WTC11 (cell line): ENCODE data around the gene RNF11. TPM values are rescaled to one million over a fixed set of nuclear protein-coding genes. Genes with fewer than 3 reads are reported as not detected.

Source experiments
- ATAC-seq: fragments of 200-7000 bp; cut with Tn5 transposase; 2 replicates; pipeline ENCODE4 v1.10.0; 2021; ENCODE audit warnings: mild to moderate bottlenecking, moderate library complexity
- CTCF ChIA-PET: fragments of 300-600 bp; sonication (Branson Sonifier 250); formaldehyde crosslinking; loops from one replicate; lab custom pipeline; 2021; ENCODE audit warnings: antibody characterized with exemption; lab: Charles Lee
- POLR2A ChIA-PET: fragments of 350-600 bp; sonication (Branson Sonifier 250); formaldehyde crosslinking; loops from one replicate; lab custom pipeline; 2021; ENCODE audit warnings: antibody characterized with exemption; lab: Charles Lee
- DNase-seq: peaks from one replicate; pipeline ENCODE4 v3.0.0; 2021; ENCODE audit warnings: low spot score
- H3K27ac Mint-ChIP-seq: 2 replicates; pipeline ENCODE4 v1.8.0; 2021; ENCODE audit warnings: mixed read lengths
- H3K27me3 Mint-ChIP-seq: 2 replicates; pipeline ENCODE4 v1.8.0; 2021; ENCODE audit warnings: low read depth, mild to moderate bottlenecking, moderate library complexity, mixed read lengths
- H3K36me3 Mint-ChIP-seq: 2 replicates; pipeline ENCODE4 v1.8.0; 2021; ENCODE audit warnings: mixed read lengths
- H3K4me1 Mint-ChIP-seq: 2 replicates; pipeline ENCODE4 v1.8.0; 2022; ENCODE audit warnings: mixed read lengths
- H3K4me3 Mint-ChIP-seq: 2 replicates; pipeline ENCODE4 v1.8.0; 2021; ENCODE audit warnings: mild to moderate bottlenecking, moderate library complexity, mixed read lengths
- H3K9me3 Mint-ChIP-seq: 2 replicates; pipeline ENCODE4 v1.8.0; 2021; ENCODE audit warnings: mixed read lengths
- EMX1 ChIP-seq: fragments of 250-450 bp; sonication (Bioruptor Pico); IDR thresholded peaks from 2 replicates; pipeline ENCODE4 v1.8.0; 2021; ENCODE audit warnings: mild to moderate bottlenecking
- GTF2I ChIP-seq: fragments of 250-450 bp; sonication (Bioruptor Pico); conservative IDR thresholded peaks from 2 replicates; pipeline ENCODE4 v1.4.0; 2021; ENCODE audit warnings: mild to moderate bottlenecking
- HMGA2 ChIP-seq: fragments of 250-450 bp; sonication (Bioruptor Pico); IDR thresholded peaks from 2 replicates; pipeline ENCODE4 v1.4.0; 2021; ENCODE audit warnings: mild to moderate bottlenecking, moderate library complexity
- KAT7 ChIP-seq: sonication (generic); formaldehyde crosslinking; IDR thresholded peaks from 2 replicates; pipeline ENCODE4 v1.8.1; 2023; ENCODE audit warnings: missing genetic modification reagents, mild to moderate bottlenecking, borderline replicate concordance
- MYBL2 ChIP-seq: sonication (generic); formaldehyde crosslinking; IDR thresholded peaks from 2 replicates; pipeline ENCODE4 v1.8.1; 2023; ENCODE audit warnings: mild to moderate bottlenecking, moderate library complexity, missing genetic modification reagents
- NFATC4 ChIP-seq: fragments of 250-450 bp; sonication (Bioruptor Pico); IDR thresholded peaks from 2 replicates; pipeline ENCODE4 v1.9.0; 2021; ENCODE audit warnings: mild to moderate bottlenecking
- NFYB ChIP-seq: sonication (generic); formaldehyde crosslinking; conservative IDR thresholded peaks from 2 replicates; pipeline ENCODE4 v1.8.0; 2022; ENCODE audit warnings: low read depth, missing genetic modification reagents
- RELA ChIP-seq: sonication (generic); formaldehyde crosslinking; IDR thresholded peaks from 2 replicates; pipeline ENCODE4 v1.8.1; 2022; ENCODE audit warnings: missing genetic modification reagents, mild to moderate bottlenecking, borderline replicate concordance
- TEAD4 ChIP-seq: sonication (generic); formaldehyde crosslinking; IDR thresholded peaks from 2 replicates; pipeline ENCODE4 v1.8.0; 2022; ENCODE audit warnings: mild to moderate bottlenecking, missing genetic modification reagents
- ZBTB21 ChIP-seq: sonication (generic); formaldehyde crosslinking; IDR thresholded peaks from 2 replicates; pipeline ENCODE4 v1.8.1; 2023; ENCODE audit warnings: mild to moderate bottlenecking, missing genetic modification reagents, borderline replicate concordance
- ZNF232 ChIP-seq: sonication (generic); formaldehyde crosslinking; IDR thresholded peaks from 2 replicates; pipeline ENCODE4 v1.8.0; 2022; ENCODE audit warnings: mild to moderate bottlenecking, missing genetic modification reagents
- total RNA-seq: library from RNA; stranded (reverse); gene quantifications from 3 replicates; pipeline ENCODE4 v1.2.3, GENCODE V29; 2021
- TF ChIP-seq, protein P1 (sequence below): sonication (generic); formaldehyde crosslinking; IDR thresholded peaks from 2 replicates; pipeline ENCODE4 v1.8.0; 2022; ENCODE audit warnings: mild to moderate bottlenecking, missing genetic modification reagents
- TF ChIP-seq, protein P2 (sequence below): sonication (generic); formaldehyde crosslinking; IDR thresholded peaks from 2 replicates; pipeline ENCODE4 v1.8.0; 2023; ENCODE audit warnings: mild to moderate bottlenecking, missing genetic modification reagents
- TF ChIP-seq, protein P3 (sequence below): sonication (generic); formaldehyde crosslinking; conservative IDR thresholded peaks from 2 replicates; pipeline ENCODE4 v1.8.1; 2023; ENCODE audit warnings: mild to moderate bottlenecking, low read depth, missing genetic modification reagents, moderate library complexity
- TF ChIP-seq, protein P4 (sequence below): fragments of 200-600 bp; IDR thresholded peaks from 2 replicates; pipeline ENCODE4 v1.8.0; 2022; ENCODE audit warnings: antibody characterized with exemption
- TF ChIP-seq, protein P5 (sequence below): sonication (generic); formaldehyde crosslinking; conservative IDR thresholded peaks from 2 replicates; pipeline ENCODE4 v1.8.1; 2022; ENCODE audit warnings: mild to moderate bottlenecking, missing genetic modification reagents
- TF ChIP-seq, protein P6 (sequence below): sonication (generic); formaldehyde crosslinking; IDR thresholded peaks from 2 replicates; pipeline ENCODE4 v1.8.0; 2022; ENCODE audit warnings: mild to moderate bottlenecking, missing genetic modification reagents
- TF ChIP-seq, protein P7 (sequence below): sonication (generic); formaldehyde crosslinking; IDR thresholded peaks from 2 replicates; pipeline ENCODE4 v1.8.1; 2022; ENCODE audit warnings: low read depth, missing genetic modification reagents, borderline replicate concordance

The RNF11 gene
- total RNA-seq, 1 experiment from 2014 or later = 46.1 TPM

DNA sequence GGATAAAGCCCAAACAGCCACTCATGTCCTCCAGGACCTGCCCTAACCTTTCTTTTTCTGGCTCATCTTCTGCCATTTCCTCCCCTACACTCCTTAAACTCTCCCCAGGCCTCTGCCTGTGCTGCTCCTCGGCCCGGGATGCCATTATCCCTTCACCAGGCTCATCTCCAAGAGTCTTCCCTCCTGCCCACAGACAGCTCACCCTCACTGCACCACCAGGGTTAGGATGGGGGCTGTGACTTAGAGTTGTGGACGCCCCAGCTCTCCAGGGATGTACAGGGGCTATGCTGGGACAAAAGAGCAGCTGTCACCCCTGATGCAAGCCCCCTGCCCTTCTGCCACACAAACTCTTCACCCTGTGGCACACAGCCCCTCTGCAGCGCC lies 62.2 kb downstream of the RNF11 start:
- H3K27me3 Mint-ChIP-seq = peaks cover 13% of the 10 kb centered on the region
- H3K27ac Mint-ChIP-seq = no peak overlapping the region
- peaks cover 9% of the 10 kb centered on the region; the same call in 1 of the 2 replicates for H3K9me3 Mint-ChIP-seq
- TF ChIP-seq ZBTB21 (CRISPR knock-in tag) = no peak
- TF ChIP-seq, protein P1, sequence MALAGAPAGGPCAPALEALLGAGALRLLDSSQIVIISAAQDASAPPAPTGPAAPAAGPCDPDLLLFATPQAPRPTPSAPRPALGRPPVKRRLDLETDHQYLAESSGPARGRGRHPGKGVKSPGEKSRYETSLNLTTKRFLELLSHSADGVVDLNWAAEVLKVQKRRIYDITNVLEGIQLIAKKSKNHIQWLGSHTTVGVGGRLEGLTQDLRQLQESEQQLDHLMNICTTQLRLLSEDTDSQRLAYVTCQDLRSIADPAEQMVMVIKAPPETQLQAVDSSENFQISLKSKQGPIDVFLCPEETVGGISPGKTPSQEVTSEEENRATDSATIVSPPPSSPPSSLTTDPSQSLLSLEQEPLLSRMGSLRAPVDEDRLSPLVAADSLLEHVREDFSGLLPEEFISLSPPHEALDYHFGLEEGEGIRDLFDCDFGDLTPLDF (CRISPR knock-in tag) = no peak
- ChIA-PET CTCF (no interaction called here), POLR2A (no interaction called here)
- H3K4me1 Mint-ChIP-seq = peaks cover 13% of the 10 kb centered on the region
- no peak for ATAC-seq
- H3K36me3 Mint-ChIP-seq = 0 out of 2 replicates have a peak, but pooled peaks cover 2% of the 10 kb centered on the region
- H3K4me3 Mint-ChIP-seq = no peak overlapping the region
- no peak for DNase-seq

DNA sequence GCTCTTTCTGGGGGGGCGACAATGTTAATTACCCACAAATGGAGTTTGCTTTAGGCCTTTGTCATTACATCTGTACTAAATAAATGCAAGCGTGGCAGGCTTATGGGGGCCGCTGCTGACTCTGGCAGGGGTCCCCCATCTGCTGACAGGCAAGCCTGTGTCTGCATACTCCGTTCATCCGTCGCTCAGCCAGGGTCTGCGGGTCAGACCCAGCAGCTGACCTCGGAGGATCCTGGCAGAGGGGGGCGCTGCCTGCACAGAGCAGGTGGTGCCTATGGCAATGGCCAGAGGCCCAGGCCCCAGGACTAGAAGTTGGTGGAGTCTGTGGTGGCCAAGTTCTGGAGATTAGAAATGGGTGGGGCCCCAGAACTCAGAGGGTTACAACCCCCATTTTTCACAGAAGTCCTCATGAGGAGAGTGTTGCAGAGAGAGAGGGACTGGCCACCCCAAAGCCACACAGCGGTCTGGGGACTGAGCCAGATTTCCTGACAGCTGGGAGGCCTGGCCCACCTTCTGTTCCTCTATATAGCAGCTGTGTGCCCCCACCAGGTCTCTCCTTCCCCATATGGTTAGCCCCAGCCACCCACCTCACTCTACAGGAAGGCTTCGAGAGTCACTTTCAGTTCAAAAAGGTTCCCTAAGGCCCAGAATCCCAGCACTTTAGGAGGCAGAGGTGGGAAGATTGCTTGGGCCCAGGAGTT lies 63.3 kb downstream of the RNF11 start:
- ChIA-PET CTCF (no interaction called here), POLR2A (no interaction called here)
- Mint-ChIP-seq H3K27ac (no peak overlapping the region), H3K4me3 (no peak overlapping the region), H3K36me3 (0 out of 2 replicates have a peak, but pooled peaks cover 2% of the 10 kb centered on the region), H3K27me3 (peaks cover 13% of the 10 kb centered on the region), H3K4me1 (peaks cover 13% of the 10 kb centered on the region), H3K9me3 (peaks cover 9% of the 10 kb centered on the region; the same call in 1 of the 2 replicates)
- no peak for ATAC-seq
- no peak for TF ChIP-seq MYBL2 (CRISPR knock-in tag)
- DNase-seq = no peak

DNA sequence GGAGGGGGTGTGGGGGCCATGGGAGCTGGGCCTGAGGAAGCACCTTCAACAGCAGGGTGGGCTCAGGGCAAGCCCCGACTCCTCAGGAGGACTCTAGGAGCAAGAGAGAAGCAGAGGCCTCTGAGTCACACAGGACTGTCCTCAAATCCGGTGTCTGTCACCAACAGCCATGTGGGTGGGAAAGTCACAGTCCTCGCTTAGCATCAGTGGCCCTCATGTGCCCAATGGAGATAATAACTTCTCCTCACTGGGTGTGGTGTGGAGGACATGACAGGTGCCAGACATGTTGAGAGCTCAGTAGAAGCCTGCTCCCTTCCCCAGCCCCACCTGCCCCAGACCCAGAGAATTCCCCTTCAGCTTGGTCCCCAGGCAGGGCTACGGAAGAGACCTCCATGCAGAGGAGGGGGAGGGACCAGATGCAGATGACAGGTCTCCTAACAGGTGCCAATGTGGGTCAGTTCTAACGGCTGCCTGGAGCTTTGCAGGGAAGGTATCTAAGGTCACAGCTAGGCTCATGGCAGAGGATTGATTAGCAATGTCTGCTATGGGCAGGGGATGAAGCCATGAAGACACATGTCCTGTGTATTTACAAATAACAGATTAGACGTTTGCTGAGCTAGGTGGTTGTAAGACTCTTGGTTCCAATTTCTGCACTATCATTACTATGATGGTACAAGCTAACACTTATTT lies 64.1 kb downstream of the RNF11 start:
- CTCF ChIA-PET = no interaction called here
- Mint-ChIP-seq H3K4me1 (peaks cover 13% of the 10 kb centered on the region), H3K36me3 (0 out of 2 replicates have a peak, but pooled peaks cover 2% of the 10 kb centered on the region), H3K9me3 (peaks cover 9% of the 10 kb centered on the region; the same call in 1 of the 2 replicates), H3K27ac (no peak overlapping the region), H3K4me3 (no peak overlapping the region), H3K27me3 (peaks cover 13% of the 10 kb centered on the region)
- no peak for ATAC-seq
- POLR2A ChIA-PET = no interaction called here
- DNase-seq = no peak
- TF ChIP-seq KAT7 (CRISPR knock-in tag) (no peak), GTF2I (CRISPR knock-in tag) (no peak), TEAD4 (CRISPR knock-in tag) (no peak), EMX1 (CRISPR knock-in tag) (no peak), HMGA2 (no peak), NFATC4 (CRISPR knock-in tag) (no peak), RELA (CRISPR knock-in tag) (no peak), ZNF232 (CRISPR knock-in tag) (no peak), NFYB (CRISPR knock-in tag) (no peak)
- TF ChIP-seq, protein P2, sequence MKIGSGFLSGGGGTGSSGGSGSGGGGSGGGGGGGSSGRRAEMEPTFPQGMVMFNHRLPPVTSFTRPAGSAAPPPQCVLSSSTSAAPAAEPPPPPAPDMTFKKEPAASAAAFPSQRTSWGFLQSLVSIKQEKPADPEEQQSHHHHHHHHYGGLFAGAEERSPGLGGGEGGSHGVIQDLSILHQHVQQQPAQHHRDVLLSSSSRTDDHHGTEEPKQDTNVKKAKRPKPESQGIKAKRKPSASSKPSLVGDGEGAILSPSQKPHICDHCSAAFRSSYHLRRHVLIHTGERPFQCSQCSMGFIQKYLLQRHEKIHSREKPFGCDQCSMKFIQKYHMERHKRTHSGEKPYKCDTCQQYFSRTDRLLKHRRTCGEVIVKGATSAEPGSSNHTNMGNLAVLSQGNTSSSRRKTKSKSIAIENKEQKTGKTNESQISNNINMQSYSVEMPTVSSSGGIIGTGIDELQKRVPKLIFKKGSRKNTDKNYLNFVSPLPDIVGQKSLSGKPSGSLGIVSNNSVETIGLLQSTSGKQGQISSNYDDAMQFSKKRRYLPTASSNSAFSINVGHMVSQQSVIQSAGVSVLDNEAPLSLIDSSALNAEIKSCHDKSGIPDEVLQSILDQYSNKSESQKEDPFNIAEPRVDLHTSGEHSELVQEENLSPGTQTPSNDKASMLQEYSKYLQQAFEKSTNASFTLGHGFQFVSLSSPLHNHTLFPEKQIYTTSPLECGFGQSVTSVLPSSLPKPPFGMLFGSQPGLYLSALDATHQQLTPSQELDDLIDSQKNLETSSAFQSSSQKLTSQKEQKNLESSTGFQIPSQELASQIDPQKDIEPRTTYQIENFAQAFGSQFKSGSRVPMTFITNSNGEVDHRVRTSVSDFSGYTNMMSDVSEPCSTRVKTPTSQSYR (CRISPR knock-in tag) = no peak
- TF ChIP-seq, protein P3, sequence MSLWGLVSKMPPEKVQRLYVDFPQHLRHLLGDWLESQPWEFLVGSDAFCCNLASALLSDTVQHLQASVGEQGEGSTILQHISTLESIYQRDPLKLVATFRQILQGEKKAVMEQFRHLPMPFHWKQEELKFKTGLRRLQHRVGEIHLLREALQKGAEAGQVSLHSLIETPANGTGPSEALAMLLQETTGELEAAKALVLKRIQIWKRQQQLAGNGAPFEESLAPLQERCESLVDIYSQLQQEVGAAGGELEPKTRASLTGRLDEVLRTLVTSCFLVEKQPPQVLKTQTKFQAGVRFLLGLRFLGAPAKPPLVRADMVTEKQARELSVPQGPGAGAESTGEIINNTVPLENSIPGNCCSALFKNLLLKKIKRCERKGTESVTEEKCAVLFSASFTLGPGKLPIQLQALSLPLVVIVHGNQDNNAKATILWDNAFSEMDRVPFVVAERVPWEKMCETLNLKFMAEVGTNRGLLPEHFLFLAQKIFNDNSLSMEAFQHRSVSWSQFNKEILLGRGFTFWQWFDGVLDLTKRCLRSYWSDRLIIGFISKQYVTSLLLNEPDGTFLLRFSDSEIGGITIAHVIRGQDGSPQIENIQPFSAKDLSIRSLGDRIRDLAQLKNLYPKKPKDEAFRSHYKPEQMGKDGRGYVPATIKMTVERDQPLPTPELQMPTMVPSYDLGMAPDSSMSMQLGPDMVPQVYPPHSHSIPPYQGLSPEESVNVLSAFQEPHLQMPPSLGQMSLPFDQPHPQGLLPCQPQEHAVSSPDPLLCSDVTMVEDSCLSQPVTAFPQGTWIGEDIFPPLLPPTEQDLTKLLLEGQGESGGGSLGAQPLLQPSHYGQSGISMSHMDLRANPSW (CRISPR knock-in tag) = no peak
- TF ChIP-seq, protein P4, sequence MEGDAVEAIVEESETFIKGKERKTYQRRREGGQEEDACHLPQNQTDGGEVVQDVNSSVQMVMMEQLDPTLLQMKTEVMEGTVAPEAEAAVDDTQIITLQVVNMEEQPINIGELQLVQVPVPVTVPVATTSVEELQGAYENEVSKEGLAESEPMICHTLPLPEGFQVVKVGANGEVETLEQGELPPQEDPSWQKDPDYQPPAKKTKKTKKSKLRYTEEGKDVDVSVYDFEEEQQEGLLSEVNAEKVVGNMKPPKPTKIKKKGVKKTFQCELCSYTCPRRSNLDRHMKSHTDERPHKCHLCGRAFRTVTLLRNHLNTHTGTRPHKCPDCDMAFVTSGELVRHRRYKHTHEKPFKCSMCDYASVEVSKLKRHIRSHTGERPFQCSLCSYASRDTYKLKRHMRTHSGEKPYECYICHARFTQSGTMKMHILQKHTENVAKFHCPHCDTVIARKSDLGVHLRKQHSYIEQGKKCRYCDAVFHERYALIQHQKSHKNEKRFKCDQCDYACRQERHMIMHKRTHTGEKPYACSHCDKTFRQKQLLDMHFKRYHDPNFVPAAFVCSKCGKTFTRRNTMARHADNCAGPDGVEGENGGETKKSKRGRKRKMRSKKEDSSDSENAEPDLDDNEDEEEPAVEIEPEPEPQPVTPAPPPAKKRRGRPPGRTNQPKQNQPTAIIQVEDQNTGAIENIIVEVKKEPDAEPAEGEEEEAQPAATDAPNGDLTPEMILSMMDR = no peak
- TF ChIP-seq, protein P5, sequence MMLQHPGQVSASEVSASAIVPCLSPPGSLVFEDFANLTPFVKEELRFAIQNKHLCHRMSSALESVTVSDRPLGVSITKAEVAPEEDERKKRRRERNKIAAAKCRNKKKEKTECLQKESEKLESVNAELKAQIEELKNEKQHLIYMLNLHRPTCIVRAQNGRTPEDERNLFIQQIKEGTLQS (CRISPR knock-in tag) = no peak
- TF ChIP-seq, protein P6, sequence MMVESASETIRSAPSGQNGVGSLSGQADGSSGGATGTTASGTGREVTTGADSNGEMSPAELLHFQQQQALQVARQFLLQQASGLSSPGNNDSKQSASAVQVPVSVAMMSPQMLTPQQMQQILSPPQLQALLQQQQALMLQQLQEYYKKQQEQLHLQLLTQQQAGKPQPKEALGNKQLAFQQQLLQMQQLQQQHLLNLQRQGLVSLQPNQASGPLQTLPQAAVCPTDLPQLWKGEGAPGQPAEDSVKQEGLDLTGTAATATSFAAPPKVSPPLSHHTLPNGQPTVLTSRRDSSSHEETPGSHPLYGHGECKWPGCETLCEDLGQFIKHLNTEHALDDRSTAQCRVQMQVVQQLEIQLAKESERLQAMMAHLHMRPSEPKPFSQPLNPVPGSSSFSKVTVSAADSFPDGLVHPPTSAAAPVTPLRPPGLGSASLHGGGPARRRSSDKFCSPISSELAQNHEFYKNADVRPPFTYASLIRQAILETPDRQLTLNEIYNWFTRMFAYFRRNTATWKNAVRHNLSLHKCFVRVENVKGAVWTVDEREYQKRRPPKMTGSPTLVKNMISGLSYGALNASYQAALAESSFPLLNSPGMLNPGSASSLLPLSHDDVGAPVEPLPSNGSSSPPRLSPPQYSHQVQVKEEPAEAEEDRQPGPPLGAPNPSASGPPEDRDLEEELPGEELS = no peak
- TF ChIP-seq, protein P7, sequence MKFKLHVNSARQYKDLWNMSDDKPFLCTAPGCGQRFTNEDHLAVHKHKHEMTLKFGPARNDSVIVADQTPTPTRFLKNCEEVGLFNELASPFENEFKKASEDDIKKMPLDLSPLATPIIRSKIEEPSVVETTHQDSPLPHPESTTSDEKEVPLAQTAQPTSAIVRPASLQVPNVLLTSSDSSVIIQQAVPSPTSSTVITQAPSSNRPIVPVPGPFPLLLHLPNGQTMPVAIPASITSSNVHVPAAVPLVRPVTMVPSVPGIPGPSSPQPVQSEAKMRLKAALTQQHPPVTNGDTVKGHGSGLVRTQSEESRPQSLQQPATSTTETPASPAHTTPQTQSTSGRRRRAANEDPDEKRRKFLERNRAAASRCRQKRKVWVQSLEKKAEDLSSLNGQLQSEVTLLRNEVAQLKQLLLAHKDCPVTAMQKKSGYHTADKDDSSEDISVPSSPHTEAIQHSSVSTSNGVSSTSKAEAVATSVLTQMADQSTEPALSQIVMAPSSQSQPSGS = no peak
